K562 (cell line): ENCODE results near the gene PDE6D. TPM values are rescaled to one million over a fixed set of nuclear protein-coding genes. Genes with fewer than 3 reads are reported as not detected.

Experiments
- ARID3B ChIP-seq: fragments of 250-450 bp; sonication (Bioruptor Pico); IDR thresholded peaks from 2 replicates; pipeline ENCODE4 v1.4.0; 2020; ENCODE audit warnings: borderline replicate concordance
- BDP1 ChIP-seq: IDR thresholded peaks from 3 replicates; pipeline ENCODE4 v1.6.1; 2011; ENCODE audit not compliant: insufficient read length, insufficient read depth
- CXXC5 ChIP-seq: fragments of 250-450 bp; sonication (Bioruptor Pico); IDR thresholded peaks from 2 replicates; pipeline ENCODE4 v1.8.0; 2022; ENCODE audit warnings: inconsistent platforms, mild to moderate bottlenecking, moderate library complexity
- FIP1L1 ChIP-seq: fragments of 200-400 bp; formaldehyde crosslinking; IDR thresholded peaks from 2 replicates; pipeline ENCODE4 v1.6.1; 2018; ENCODE audit warnings: mild to moderate bottlenecking, low read depth, low read length; ENCODE audit not compliant: poor library complexity, severe bottlenecking
- FOXA1 ChIP-seq: fragments of 450-650 bp; IDR thresholded peaks from 2 replicates; pipeline ENCODE4 v1.6.1; 2016; ENCODE audit warnings: mild to moderate bottlenecking, borderline replicate concordance
- HNRNPH1 ChIP-seq: fragments of 200-400 bp; formaldehyde crosslinking; optimal IDR thresholded peaks from 2 replicates; pipeline ENCODE3; 2017; ENCODE audit warnings: low read depth, mild to moderate bottlenecking, low read length, moderate library complexity
- RAD51 ChIP-seq: fragments of 450-650 bp; IDR thresholded peaks from 2 replicates; pipeline ENCODE4 v1.7.1; 2016; ENCODE audit warnings: low read depth, mild to moderate bottlenecking, borderline replicate concordance
- SIX5 ChIP-seq, 2 experiments: IDR thresholded peaks; 2 replicates each; pipeline ENCODE4 v1.6.1; 2011; ENCODE audit warnings: low read length in 2 of 2, borderline replicate concordance in 1 of 2, low read depth in 1 of 2, mild to moderate bottlenecking in 1 of 2, moderate library complexity in 1 of 2; ENCODE audit not compliant: insufficient read depth in 1 of 2
- SREBF1 ChIP-seq: fragments of 150-350 bp; IDR thresholded peaks from 2 replicates; pipeline ENCODE4 v1.6.1; 2014; ENCODE audit warnings: antibody characterized with exemption, low read depth, low read length, borderline replicate concordance
- STAG1 ChIP-seq: sonication (generic); formaldehyde crosslinking; IDR thresholded peaks from 2 replicates; pipeline ENCODE4 v1.5.0; 2020; ENCODE audit warnings: missing genetic modification reagents, borderline replicate concordance
- TEAD2 ChIP-seq: fragments of 450-650 bp; IDR thresholded peaks from 2 replicates; pipeline ENCODE4 v1.6.1; 2016; ENCODE audit warnings: missing genetic modification characterization, control low read depth, missing compliant biosample characterization
- TGIF2 ChIP-seq: sonication (generic); formaldehyde crosslinking; IDR thresholded peaks from 2 replicates; pipeline ENCODE4 v1.8.1; 2022; ENCODE audit warnings: mild to moderate bottlenecking, missing genetic modification reagents, moderate library complexity
- TOE1 ChIP-seq, 2 experiments: fragments of 450-650 bp in 1 of 2; sonication (generic) in 1 of 2; formaldehyde crosslinking in 1 of 2; IDR thresholded peaks; 2 replicates each; pipeline versions ENCODE4 v1.7.1 to v1.8.0; 2016 to 2022; ENCODE audit warnings: borderline replicate concordance in 2 of 2, mild to moderate bottlenecking in 2 of 2, antibody characterized with exemption in 1 of 2, inconsistent platforms in 1 of 2, low read depth in 1 of 2, missing genetic modification reagents in 1 of 2, moderate library complexity in 1 of 2
- USF1 ChIP-seq: sonication (generic); formaldehyde crosslinking; IDR thresholded peaks from 2 replicates; pipeline ENCODE4 v1.9.0; 2022; ENCODE audit warnings: mild to moderate bottlenecking, missing genetic modification reagents
- ZBED1 ChIP-seq: IDR thresholded peaks from 2 replicates; pipeline ENCODE4 v1.6.1; 2014
- ZFPM2 ChIP-seq: fragments of 250-450 bp; sonication (Bioruptor Pico); IDR thresholded peaks from 2 replicates; pipeline ENCODE4 v1.5.1; 2022; ENCODE audit warnings: mild to moderate bottlenecking
- ZFX ChIP-seq: sonication (generic); formaldehyde crosslinking; IDR thresholded peaks from 2 replicates; pipeline ENCODE4 v1.8.0; 2022; ENCODE audit warnings: mild to moderate bottlenecking, missing genetic modification reagents, moderate library complexity
- ZNF316 ChIP-seq: fragments of 450-650 bp; IDR thresholded peaks from 2 replicates; pipeline ENCODE4 v1.6.1; 2016
- ZNF431 ChIP-seq: sonication (generic); formaldehyde crosslinking; IDR thresholded peaks from 2 replicates; pipeline ENCODE4 v1.8.0; 2022; ENCODE audit warnings: mild to moderate bottlenecking, missing genetic modification reagents
- ZNF695 ChIP-seq: fragments of 450-650 bp; formaldehyde crosslinking; IDR thresholded peaks from 2 replicates; pipeline ENCODE4 v1.4.0; 2020; ENCODE audit warnings: mild to moderate bottlenecking, moderate library complexity
- ZNF699 ChIP-seq: fragments of 250-450 bp; sonication (Bioruptor Pico); IDR thresholded peaks from 2 replicates; pipeline ENCODE4 v1.8.0; 2021; ENCODE audit warnings: mild to moderate bottlenecking, moderate library complexity; ENCODE audit not compliant: insufficient replicate concordance
- ZNF778 ChIP-seq: fragments of 450-650 bp; formaldehyde crosslinking; IDR thresholded peaks from 2 replicates; pipeline ENCODE4 v1.4.0; 2020; ENCODE audit warnings: mild to moderate bottlenecking, moderate library complexity
- polyA plus RNA-seq, 8 experiments: library from polyadenylated mRNA; depleted of rRNA in 4 of 8; stranded (reverse) in 5 of 8; unstranded in 3 of 8; fragments of >200 nt; fragmentation: Nextera tagmentation in 2 of 8; fragmentation: Illumina TruSeq in 1 of 8; extraction: Ambion mirVana in 2 of 8; extraction: Trizol in 1 of 8; gene quantifications; 2 replicates each; pipeline versions ENCODE4 v1.2.1 to v1.2.3, GENCODE V29; 2011 to 2014; ENCODE audit warnings: inconsistent platforms in 1 of 8, missing spikeins in 1 of 8
- total RNA-seq, 7 experiments: library from RNA; depleted of rRNA in 6 of 7; stranded (reverse); fragments of >200 nt in 6 of 7; fragmentation: Illumina TruSeq in 2 of 7; extraction: Trizol in 2 of 7; gene quantifications; 2 replicates each; pipeline versions ENCODE4 v1.2.1 to v1.2.3, GENCODE V29; 2011 to 2021; ENCODE audit warnings: low replicate concordance in 1 of 7
- TF ChIP-seq, protein P1 (sequence below), 2 experiments: fragments of 250-450 bp in 1 of 2; fragments of 450-650 bp in 1 of 2; sonication (Bioruptor Pico) in 1 of 2; IDR thresholded peaks; 2 replicates each; pipeline versions ENCODE4 v1.6.1 to v1.8.0; 2016 to 2021; ENCODE audit warnings: mild to moderate bottlenecking in 2 of 2, moderate library complexity in 2 of 2, missing compliant biosample characterization in 1 of 2, missing genetic modification characterization in 1 of 2

The PDE6D gene
- total and polyA plus RNA-seq, 9 of the 15 experiments (the other 6 are each of a cell fraction or from before 2014, with no cell fraction given): 0.65 to 11.6 (median 7.0) TPM

GRCh38 chr2:231706731-231707624 lies 74.1 kb downstream of the PDE6D start (continued):
- TF ChIP-seq ZBED1: 0 out of 2 replicates have a peak, but pooled peaks have one; percentile 1
- TF ChIP-seq ZNF316: 0 out of 2 replicates have a peak, but pooled peaks have one; percentile 2
- TF ChIP-seq SIX5 (IDR thresholded peaks at IDR 0.05; ENCODE audit: borderline replicate concordance in 1 of 2, insufficient read depth in 1 of 2, low read depth in 1 of 2, low read length in 2 of 2): peak; percentile 86
- no peak for TF ChIP-seq ZNF778 (CRISPR knock-in tag)
- peak; percentile 95 for TF ChIP-seq ZFX (CRISPR knock-in tag)
- TF ChIP-seq FIP1L1: peak; percentile 28
- peak; percentile 95 for TF ChIP-seq TOE1 (IDR thresholded peaks at IDR 0.05; ENCODE audit: borderline replicate concordance)
- TF ChIP-seq TOE1 (CRISPR knock-in tag; IDR thresholded peaks at IDR 0.05; ENCODE audit: borderline replicate concordance, low read depth): peak; percentile 55
- no peak for TF ChIP-seq ZNF431 (CRISPR knock-in tag)
- TF ChIP-seq ZFPM2 (CRISPR knock-in tag): no peak
- TF ChIP-seq ZNF699 (CRISPR knock-in tag): no peak
- peak; percentile 68 for TF ChIP-seq USF1 (CRISPR knock-in tag)
- TF ChIP-seq CXXC5: peak; percentile 76
- no peak for TF ChIP-seq SREBF1
- no peak for TF ChIP-seq FOXA1
- no peak for TF ChIP-seq HNRNPH1
- no peak for TF ChIP-seq STAG1 (CRISPR knock-in tag)
- no peak for TF ChIP-seq ZNF695 (CRISPR knock-in tag)
- no peak for TF ChIP-seq TEAD2 (tag)
- no peak for TF ChIP-seq TGIF2 (CRISPR knock-in tag)
- TF ChIP-seq ARID3B (CRISPR knock-in tag): no peak
- TF ChIP-seq, protein P1, sequence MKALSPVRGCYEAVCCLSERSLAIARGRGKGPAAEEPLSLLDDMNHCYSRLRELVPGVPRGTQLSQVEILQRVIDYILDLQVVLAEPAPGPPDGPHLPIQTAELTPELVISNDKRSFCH (CRISPR knock-in tag; IDR thresholded peaks at IDR 0.05): no peak
- TF ChIP-seq, protein P1 (tag; IDR thresholded peaks at IDR 0.05): peak; percentile 48; the same call in 1 of the 2 replicates
- TF ChIP-seq BDP1: no peak
- TF ChIP-seq RAD51: 0 out of 2 replicates have a peak, but pooled peaks have one; percentile 12
